ENCODE measurements around the gene SULF2. TPM values are rescaled to one million over a fixed set of nuclear protein-coding genes. Genes with fewer than 3 reads are reported as not detected.

The SULF2 gene
- total RNA-seq, 1 donor from 2014 or later: 59.5 TPM

GRCh38 chr20:47784599-47785310 lies 526 bp downstream of the SULF2 start:
- peak; percentile 52 for DNase-seq (ENCODE audit: low spot score)

- no peak for DNase-seq (ENCODE audit: low spot score)
Observed at GRCh38 chr20:47783828-47784598, 1.3 kb downstream of the SULF2 start.

GRCh38 chr20:47782920-47783552 lies 2.2 kb downstream of the SULF2 start:
- DNase-seq (ENCODE audit: low spot score): no peak

- no peak for DNase-seq (ENCODE audit: low spot score)
Observed at GRCh38 chr20:47782076-47782475, 3.2 kb downstream of the SULF2 start.

- DNase-seq (ENCODE audit: low spot score): no peak
Observed at GRCh38 chr20:47781632-47782031, 3.6 kb downstream of the SULF2 start.

- DNase-seq (ENCODE audit: low spot score): no peak
Observed at GRCh38 chr20:47780720-47781389, 4.4 kb downstream of the SULF2 start.

GRCh38 chr20:47778398-47779354 lies 6.6 kb downstream of the SULF2 start:
- no peak for DNase-seq (ENCODE audit: low spot score)

GRCh38 chr20:47777220-47777619 lies 8.1 kb downstream of the SULF2 start:
- DNase-seq (ENCODE audit: low spot score): no peak

GRCh38 chr20:47776639-47777038 lies 8.6 kb downstream of the SULF2 start:
- DNase-seq (ENCODE audit: low spot score): no peak

GRCh38 chr20:47775841-47776240 lies 9.4 kb downstream of the SULF2 start:
- DNase-seq (ENCODE audit: low spot score): no peak

GRCh38 chr20:47775039-47775438 lies 10.2 kb downstream of the SULF2 start:
- no peak for DNase-seq (ENCODE audit: low spot score)

- no peak for DNase-seq (ENCODE audit: low spot score)
Observed at GRCh38 chr20:47774131-47774777, 11.0 kb downstream of the SULF2 start.

GRCh38 chr20:47773371-47773786 lies 11.9 kb downstream of the SULF2 start:
- no peak for DNase-seq (ENCODE audit: low spot score)

- DNase-seq (ENCODE audit: low spot score): no peak
Observed at GRCh38 chr20:47770935-47771334, 14.3 kb downstream of the SULF2 start.

GRCh38 chr20:47768016-47768824 lies 17.1 kb downstream of the SULF2 start:
- DNase-seq (ENCODE audit: low spot score): no peak

GRCh38 chr20:47765691-47766594 lies 19.3 kb downstream of the SULF2 start:
- DNase-seq (ENCODE audit: low spot score): no peak

- DNase-seq (ENCODE audit: low spot score): no peak
Observed at GRCh38 chr20:47765271-47765670, 20.0 kb downstream of the SULF2 start.

- no peak for DNase-seq (ENCODE audit: low spot score)
Observed at GRCh38 chr20:47764154-47764733, 21.0 kb downstream of the SULF2 start.
